A549 (cell line): ENCODE measurements around the gene NCOA6.

Experiments used
- ATOH8 ChIP-seq: fragments of 250-450 bp; sonication (Bioruptor Pico); IDR thresholded peaks from 2 replicates; pipeline ENCODE4 v1.5.0; 2020; ENCODE audit warnings: low read depth, mild to moderate bottlenecking, moderate library complexity
- BHLHE40 ChIP-seq: IDR thresholded peaks from 2 replicates; pipeline ENCODE4 v1.6.1; 2012; ENCODE audit warnings: low read depth, low read length, inconsistent platforms
- CTCF ChIP-seq: fragments of >200 bp; sonication (Bioruptor Twin); formaldehyde crosslinking; IDR thresholded peaks from 3 replicates; pipeline ENCODE4 v1.5.1; 2016
- ELK1 ChIP-seq: fragments of 150-350 bp; IDR thresholded peaks from 2 replicates; pipeline ENCODE4 v1.6.1; 2014; ENCODE audit warnings: low read depth, mild to moderate bottlenecking, low read length
- MAZ ChIP-seq: fragments of 150-350 bp; IDR thresholded peaks from 2 replicates; pipeline ENCODE4 v1.6.1; 2014; ENCODE audit warnings: antibody characterized with exemption, low read depth, low read length, borderline replicate concordance

GRCh38 chr20:34724172-34724571 lies 101.3 kb downstream of the NCOA6 start:
- TF ChIP-seq MAZ = no peak
- TF ChIP-seq ATOH8 (CRISPR knock-in tag) = no peak
- TF ChIP-seq CTCF = no peak
- no peak for TF ChIP-seq ELK1
- TF ChIP-seq BHLHE40 = no peak
